ENCODE data around the gene LSM4.

The LSM4 gene

GRCh38 chr19:18278521-18279265 lies 44.2 kb downstream of the LSM4 start:
- DNase-seq (ENCODE audit: low spot score): no peak

GRCh38 chr19:18274781-18275356 lies 48.0 kb downstream of the LSM4 start:
- peak; percentile 73 for DNase-seq (ENCODE audit: low spot score)

GRCh38 chr19:18274219-18274780 lies 48.6 kb downstream of the LSM4 start, which contains the start of gene IQCN:
IQCN (minus strand) TSS chr19:18274452; CDS start chr19:18269478, 4,974 bp downstream.
- DNase-seq (ENCODE audit: low spot score): peak; percentile 73

GRCh38 chr19:18273561-18274218 lies 49.2 kb downstream of the LSM4 start:
- no peak for DNase-seq (ENCODE audit: low spot score)

- DNase-seq (ENCODE audit: low spot score): no peak
These were observed 51.4 kb downstream of the LSM4 start for GRCh38 chr19:18271433-18271841.

GRCh38 chr19:18270326-18270725 lies 52.5 kb downstream of the LSM4 start:
- no peak for DNase-seq (ENCODE audit: low spot score)

GRCh38 chr19:18269070-18269723 lies 53.7 kb downstream of the LSM4 start:
- DNase-seq (ENCODE audit: low spot score): no peak

GRCh38 chr19:18266771-18267686 lies 55.8 kb downstream of the LSM4 start:
- no peak for DNase-seq (ENCODE audit: low spot score)

GRCh38 chr19:18265582-18265981 lies 57.3 kb downstream of the LSM4 start:
- DNase-seq (ENCODE audit: low spot score): no peak

GRCh38 chr19:18264971-18265540 lies 57.8 kb downstream of the LSM4 start:
- DNase-seq (ENCODE audit: low spot score): no peak

- no peak for DNase-seq (ENCODE audit: low spot score)
These were observed 58.6 kb downstream of the LSM4 start for GRCh38 chr19:18264137-18264854.

- DNase-seq (ENCODE audit: low spot score): no peak
These were observed 59.3 kb downstream of the LSM4 start for GRCh38 chr19:18263324-18264136.

- DNase-seq (ENCODE audit: low spot score): no peak
These were observed 60.0 kb downstream of the LSM4 start for GRCh38 chr19:18262917-18263316.

- DNase-seq (ENCODE audit: low spot score): no peak
These were observed 60.7 kb downstream of the LSM4 start for GRCh38 chr19:18262144-18262543.

GRCh38 chr19:18261474-18261873 lies 61.4 kb downstream of the LSM4 start:
- no peak for DNase-seq (ENCODE audit: low spot score)

GRCh38 chr19:18259893-18260292 lies 63.0 kb downstream of the LSM4 start:
- DNase-seq (ENCODE audit: low spot score): no peak

- no peak for DNase-seq (ENCODE audit: low spot score)
These were observed 65.1 kb downstream of the LSM4 start for GRCh38 chr19:18257503-18258470.

All from SW480 (cell line).